ENCODE data around the gene MOB1A. TPM values are rescaled to one million over a fixed set of nuclear protein-coding genes. Genes with fewer than 3 reads are reported as not detected.

MOB1A gene
- total and polyA plus RNA-seq, 2 of the 13 experiments (the other 11 are each of a cell fraction or from before 2014, with no cell fraction given) = 48.2 to 139 TPM

GRCh38 chr2:74119912-74120825 lies 58.5 kb downstream of the MOB1A start (continued):
- TF ChIP-seq ATAD3A (CRISPR knock-in tag; IDR thresholded peaks at IDR 0.05) = no peak
- peak; percentile 88 for TF ChIP-seq ZNF337 (CRISPR knock-in tag; IDR thresholded peaks at IDR 0.05; ENCODE audit: borderline replicate concordance, low read depth)
- TF ChIP-seq THAP8 (CRISPR knock-in tag; IDR thresholded peaks at IDR 0.05; ENCODE audit: borderline replicate concordance) = 0 out of 2 replicates have a peak, but pooled peaks have one; percentile 52
- peak; percentile 86 for TF ChIP-seq GMEB1 (CRISPR knock-in tag; IDR thresholded peaks at IDR 0.05; ENCODE audit: borderline replicate concordance)
- TF ChIP-seq KLF13 (CRISPR knock-in tag; IDR thresholded peaks at IDR 0.05) = peak; percentile 92; the same call in 1 of the 2 replicates
- TF ChIP-seq MTERF4 (CRISPR knock-in tag; IDR thresholded peaks at IDR 0.05) = peak; percentile 81; the same call in 1 of the 2 replicates
- no peak for TF ChIP-seq FOXP4 (CRISPR knock-in tag; IDR thresholded peaks at IDR 0.05)
- peak; percentile 68; the same call in 1 of the 2 replicates for TF ChIP-seq ZSCAN22 (CRISPR knock-in tag; IDR thresholded peaks at IDR 0.05)
- no peak for TF ChIP-seq ZNF646 (CRISPR knock-in tag; IDR thresholded peaks at IDR 0.05)
- TF ChIP-seq RBM22 (optimal IDR thresholded peaks at IDR 0.05; ENCODE audit: low read length) = no peak
- TF ChIP-seq DNMT3B (CRISPR knock-in tag; conservative IDR thresholded peaks at IDR 0.05) = peak; percentile 77; the same call in 1 of the 2 replicates
- TF ChIP-seq ZNF772 (CRISPR knock-in tag; IDR thresholded peaks at IDR 0.05) = peak; percentile 92
- no peak for TF ChIP-seq MIXL1 (CRISPR knock-in tag; IDR thresholded peaks at IDR 0.05)
- no peak for TF ChIP-seq ATM (IDR thresholded peaks at IDR 0.05; ENCODE audit: borderline replicate concordance)
- peak; percentile 97 for TF ChIP-seq ZNF607 (CRISPR knock-in tag; IDR thresholded peaks at IDR 0.05; ENCODE audit: borderline replicate concordance)
- TF ChIP-seq CAMTA2 (CRISPR knock-in tag; IDR thresholded peaks at IDR 0.05; ENCODE audit: borderline replicate concordance) = no peak; the same call in 1 of the 2 replicates
